ENCODE measurements around the gene MRI1.
A peak's percentile ranks its signal among the peaks of the same experiment; 100 is the strongest.

Gene MRI1

DNA sequence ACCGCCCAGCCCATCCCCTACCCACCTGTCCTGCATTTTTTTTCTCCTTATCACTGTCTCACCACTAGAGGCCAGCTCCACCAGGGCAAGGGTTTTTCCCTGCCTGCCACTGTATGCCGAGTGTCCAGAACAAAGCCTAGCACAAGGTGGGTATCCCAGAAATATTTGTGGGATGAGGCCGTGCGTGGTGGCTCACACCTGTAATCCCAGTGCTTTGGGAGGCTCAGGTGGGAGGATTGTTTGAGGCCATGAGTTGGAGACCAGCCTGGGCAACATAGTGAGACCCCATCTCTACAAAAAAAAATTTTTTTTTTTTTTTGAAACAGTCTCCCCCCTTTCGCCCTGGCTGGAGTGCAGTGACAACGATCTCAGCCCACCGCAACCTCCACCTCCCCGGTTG, 2.9 kb upstream of the MRI1 start:
- H3K4me1 ChIP-seq (ENCODE audit: control insufficient read depth, insufficient read depth, low read length): peaks cover 9% of the 10 kb centered on the region
- H3K9ac ChIP-seq (ENCODE audit: low read length): no peak overlapping the region
- no peaks in the 10 kb centered on the region for H3K9me3 ChIP-seq (ENCODE audit: control insufficient read depth, low read length)
- H3K4me3 ChIP-seq (ENCODE audit: low read length): no peak overlapping the region
- peaks cover 64% of the 10 kb centered on the region for H3K36me3 ChIP-seq (ENCODE audit: control insufficient read depth, insufficient read depth, low read length, severe bottlenecking)
- no peaks in the 10 kb centered on the region for H3K27me3 ChIP-seq (replicated peaks; ENCODE audit: control insufficient read depth, insufficient read depth, low read length)
- DNase-seq (ENCODE audit: low read depth): no peak

DNA sequence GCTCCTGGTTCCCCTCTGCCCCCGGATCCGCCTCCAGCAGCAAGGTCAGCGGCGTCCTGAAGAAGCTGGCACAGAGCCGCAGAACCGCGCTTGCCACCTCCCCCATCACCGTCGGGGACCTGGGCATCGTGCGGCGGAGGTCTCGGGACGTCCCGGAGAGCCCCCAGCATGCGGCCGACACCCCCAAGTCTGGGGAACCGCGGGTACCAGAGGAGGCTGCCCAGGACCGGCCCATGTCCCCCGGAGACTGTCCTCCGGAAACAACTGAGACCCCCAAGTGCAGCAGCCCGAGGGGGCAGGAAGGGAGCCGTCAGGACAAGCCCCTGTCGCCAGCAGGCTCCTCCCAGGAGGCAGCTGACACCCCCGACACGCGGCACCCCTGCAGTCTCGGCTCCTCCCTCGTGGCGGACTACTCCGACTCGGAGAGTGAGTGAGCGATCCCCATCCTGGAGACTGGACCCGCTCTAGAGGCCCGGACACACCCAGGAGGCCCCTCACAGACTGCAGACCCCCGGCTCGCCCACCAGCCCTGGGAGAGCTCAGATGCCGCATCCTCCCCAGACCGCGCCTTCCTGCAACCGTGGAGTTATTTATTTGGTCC, 1.6 kb upstream of the MRI1 start:
- no peak overlapping the region for H3K4me3 ChIP-seq (ENCODE audit: low read length)
- H3K27me3 ChIP-seq (replicated peaks; ENCODE audit: control insufficient read depth, insufficient read depth, low read length): no peaks in the 10 kb centered on the region
- peaks cover 9% of the 10 kb centered on the region for H3K4me1 ChIP-seq (ENCODE audit: control insufficient read depth, insufficient read depth, low read length)
- H3K9me3 ChIP-seq (ENCODE audit: control insufficient read depth, low read length): no peaks in the 10 kb centered on the region
- no peak overlapping the region for H3K9ac ChIP-seq (ENCODE audit: low read length)
- H3K36me3 ChIP-seq (ENCODE audit: control insufficient read depth, insufficient read depth, low read length, severe bottlenecking): peaks cover 52% of the 10 kb centered on the region
- DNase-seq (ENCODE audit: low read depth): no peak

DNA sequence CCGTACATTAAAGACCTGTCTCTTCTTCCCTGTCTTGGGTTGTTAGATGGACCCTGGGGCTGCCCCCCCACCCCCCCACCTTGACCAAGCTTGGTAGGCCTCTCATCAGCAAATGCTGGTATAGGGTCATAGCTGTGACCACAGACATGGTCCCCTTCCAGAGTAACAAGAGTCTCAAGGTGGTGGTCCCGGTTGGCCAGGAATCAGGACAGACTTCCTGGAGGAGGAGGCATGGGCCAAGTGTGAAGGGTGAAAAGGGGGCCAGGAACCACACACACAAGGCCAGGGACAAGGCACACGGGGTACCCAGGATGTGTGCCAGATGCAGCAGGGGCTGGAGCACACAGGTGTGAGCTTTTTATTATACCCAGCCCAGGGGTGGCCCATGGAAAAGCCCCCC, 1.1 kb upstream of the MRI1 start:
- Histone ChIP-seq H3K9me3 (ENCODE audit: control insufficient read depth, low read length) (no peaks in the 10 kb centered on the region), H3K36me3 (ENCODE audit: control insufficient read depth, insufficient read depth, low read length, severe bottlenecking) (peaks cover 50% of the 10 kb centered on the region), H3K4me1 (ENCODE audit: control insufficient read depth, insufficient read depth, low read length) (peaks cover 9% of the 10 kb centered on the region), H3K27me3 (replicated peaks; ENCODE audit: control insufficient read depth, insufficient read depth, low read length) (no peaks in the 10 kb centered on the region), H3K9ac (ENCODE audit: low read length) (no peak overlapping the region), H3K4me3 (ENCODE audit: low read length) (no peak overlapping the region)
- no peak for DNase-seq (ENCODE audit: low read depth)

DNA sequence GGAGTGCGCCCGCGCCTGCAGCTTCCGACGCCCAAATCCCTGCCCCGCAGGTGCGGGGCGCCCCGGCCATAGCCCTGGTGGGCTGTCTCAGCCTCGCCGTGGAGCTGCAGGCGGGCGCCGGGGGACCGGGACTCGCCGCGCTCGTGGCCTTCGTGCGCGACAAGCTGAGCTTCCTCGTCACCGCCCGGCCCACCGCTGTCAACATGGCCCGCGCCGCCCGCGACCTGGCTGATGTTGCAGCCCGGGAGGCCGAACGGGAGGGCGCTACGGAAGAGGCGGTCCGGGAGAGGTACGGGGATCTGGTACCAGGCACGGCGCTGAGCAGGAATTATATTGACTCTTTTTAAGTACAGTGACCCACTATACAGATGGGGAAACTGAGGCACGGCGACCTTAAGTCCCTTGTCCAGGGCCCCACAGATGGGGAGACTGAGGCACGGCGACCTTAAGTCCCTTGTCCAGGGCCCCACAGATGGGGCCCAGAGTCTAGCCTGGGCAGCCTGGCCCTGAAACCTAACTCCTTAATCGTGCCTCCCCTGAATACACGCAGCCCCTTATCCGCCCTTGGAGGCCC, 586 bp downstream of the MRI1 start:
- peaks cover 50% of the 10 kb centered on the region for H3K36me3 ChIP-seq (ENCODE audit: control insufficient read depth, insufficient read depth, low read length, severe bottlenecking)
- H3K9ac ChIP-seq (ENCODE audit: low read length): peak overlapping the region; percentile 90
- DNase-seq (ENCODE audit: low read depth): peak; percentile 56
- peak overlapping the region; percentile 91 for H3K4me3 ChIP-seq (ENCODE audit: low read length)
- H3K27me3 ChIP-seq (replicated peaks; ENCODE audit: control insufficient read depth, insufficient read depth, low read length): no peaks in the 10 kb centered on the region
- H3K9me3 ChIP-seq (ENCODE audit: control insufficient read depth, low read length): no peaks in the 10 kb centered on the region
- H3K4me1 ChIP-seq (ENCODE audit: control insufficient read depth, insufficient read depth, low read length): peaks cover 9% of the 10 kb centered on the region

DNA sequence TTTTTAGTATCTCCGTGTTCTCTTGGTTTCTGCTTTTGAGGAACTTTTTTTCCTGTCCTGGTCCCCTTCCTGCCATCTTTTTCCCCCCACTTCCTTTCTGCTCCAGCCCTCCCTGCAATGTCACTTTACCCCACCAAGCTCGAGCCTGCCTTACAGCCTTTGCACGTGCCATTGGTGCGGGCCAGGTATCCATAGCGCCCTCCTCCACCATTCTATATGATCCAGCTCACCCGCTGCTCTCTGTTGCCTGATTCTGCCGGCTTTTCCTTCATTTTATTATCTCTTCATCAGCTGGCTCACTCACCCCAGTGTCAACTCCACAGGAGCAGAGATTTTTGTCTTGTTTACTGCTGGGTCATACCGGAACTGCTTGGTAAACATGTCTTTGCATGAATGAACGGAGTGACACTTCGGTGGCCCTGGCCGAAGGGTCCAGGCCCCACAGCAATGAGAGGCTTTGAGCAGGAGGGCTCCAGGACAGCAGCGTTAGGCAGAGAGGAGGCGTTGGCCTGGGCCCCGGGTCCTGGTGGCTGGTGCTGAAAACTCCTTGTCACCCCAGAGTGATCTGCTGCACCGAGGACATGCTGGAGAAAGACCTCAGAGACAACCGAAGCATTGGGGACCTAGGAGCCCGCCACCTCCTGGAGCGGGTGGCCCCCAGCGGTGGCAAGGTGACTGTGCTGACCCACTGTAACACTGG, 1.2 kb downstream of the MRI1 start:
- H3K36me3 ChIP-seq (ENCODE audit: control insufficient read depth, insufficient read depth, low read length, severe bottlenecking): peaks cover 48% of the 10 kb centered on the region
- peak overlapping the region; percentile 90 for H3K9ac ChIP-seq (ENCODE audit: low read length)
- peaks cover 9% of the 10 kb centered on the region for H3K4me1 ChIP-seq (ENCODE audit: control insufficient read depth, insufficient read depth, low read length)
- no peaks in the 10 kb centered on the region for H3K9me3 ChIP-seq (ENCODE audit: control insufficient read depth, low read length)
- H3K27me3 ChIP-seq (replicated peaks; ENCODE audit: control insufficient read depth, insufficient read depth, low read length): no peaks in the 10 kb centered on the region
- peak overlapping the region; percentile 91 for H3K4me3 ChIP-seq (ENCODE audit: low read length)
- DNase-seq (ENCODE audit: low read depth): peak; percentile 14

DNA sequence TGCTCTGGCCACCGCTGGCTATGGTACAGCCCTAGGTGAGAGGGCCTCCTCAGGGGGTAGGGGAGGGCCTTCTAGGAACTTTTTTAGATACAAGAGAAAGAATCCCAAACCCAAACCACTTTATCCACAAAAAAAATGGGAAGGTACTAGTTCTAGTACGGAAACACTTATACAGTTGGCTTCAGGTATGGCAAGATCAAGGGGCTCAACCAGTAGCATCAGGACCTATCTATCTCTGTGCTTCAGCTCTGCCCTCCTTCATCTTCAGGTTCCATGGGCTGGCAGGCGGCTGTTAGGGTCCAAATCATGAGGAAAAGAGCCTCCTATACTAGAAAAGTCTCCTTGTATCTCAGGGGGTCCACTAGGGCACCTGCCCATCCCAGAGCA, 1.8 kb downstream of the MRI1 start:
- no peak for DNase-seq (ENCODE audit: low read depth)
- Histone ChIP-seq H3K9ac (ENCODE audit: low read length) (no peak overlapping the region), H3K36me3 (ENCODE audit: control insufficient read depth, insufficient read depth, low read length, severe bottlenecking) (peaks cover 45% of the 10 kb centered on the region), H3K27me3 (replicated peaks; ENCODE audit: control insufficient read depth, insufficient read depth, low read length) (no peaks in the 10 kb centered on the region), H3K4me1 (ENCODE audit: control insufficient read depth, insufficient read depth, low read length) (peaks cover 9% of the 10 kb centered on the region), H3K9me3 (ENCODE audit: control insufficient read depth, low read length) (no peaks in the 10 kb centered on the region), H3K4me3 (ENCODE audit: low read length) (peak overlapping the region; percentile 91)

DNA sequence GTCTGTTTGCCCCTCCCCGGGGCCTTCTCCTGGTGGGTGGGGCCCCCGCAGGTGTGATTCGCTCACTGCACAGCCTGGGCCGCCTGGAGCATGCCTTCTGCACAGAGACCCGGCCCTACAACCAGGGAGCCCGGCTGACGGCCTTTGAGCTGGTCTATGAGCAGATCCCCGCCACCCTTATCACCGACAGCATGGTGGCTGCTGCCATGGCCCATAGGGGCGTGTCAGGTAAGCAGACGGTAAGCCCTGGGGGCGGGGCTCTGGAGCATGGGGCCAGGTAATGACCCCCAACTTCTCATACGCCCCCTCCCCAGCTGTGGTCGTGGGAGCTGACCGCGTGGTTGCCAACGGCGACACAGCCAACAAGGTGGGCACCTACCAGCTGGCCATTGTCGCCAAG, 4.2 kb downstream of the MRI1 start:
- H3K27me3 ChIP-seq (replicated peaks; ENCODE audit: control insufficient read depth, insufficient read depth, low read length): no peaks in the 10 kb centered on the region
- H3K36me3 ChIP-seq (ENCODE audit: control insufficient read depth, insufficient read depth, low read length, severe bottlenecking): peaks cover 30% of the 10 kb centered on the region
- no peak for DNase-seq (ENCODE audit: low read depth)
- H3K4me1 ChIP-seq (ENCODE audit: control insufficient read depth, insufficient read depth, low read length): peaks cover 9% of the 10 kb centered on the region
- no peak overlapping the region for H3K9ac ChIP-seq (ENCODE audit: low read length)
- no peaks in the 10 kb centered on the region for H3K9me3 ChIP-seq (ENCODE audit: control insufficient read depth, low read length)
- H3K4me3 ChIP-seq (ENCODE audit: low read length): no peak overlapping the region

DNA sequence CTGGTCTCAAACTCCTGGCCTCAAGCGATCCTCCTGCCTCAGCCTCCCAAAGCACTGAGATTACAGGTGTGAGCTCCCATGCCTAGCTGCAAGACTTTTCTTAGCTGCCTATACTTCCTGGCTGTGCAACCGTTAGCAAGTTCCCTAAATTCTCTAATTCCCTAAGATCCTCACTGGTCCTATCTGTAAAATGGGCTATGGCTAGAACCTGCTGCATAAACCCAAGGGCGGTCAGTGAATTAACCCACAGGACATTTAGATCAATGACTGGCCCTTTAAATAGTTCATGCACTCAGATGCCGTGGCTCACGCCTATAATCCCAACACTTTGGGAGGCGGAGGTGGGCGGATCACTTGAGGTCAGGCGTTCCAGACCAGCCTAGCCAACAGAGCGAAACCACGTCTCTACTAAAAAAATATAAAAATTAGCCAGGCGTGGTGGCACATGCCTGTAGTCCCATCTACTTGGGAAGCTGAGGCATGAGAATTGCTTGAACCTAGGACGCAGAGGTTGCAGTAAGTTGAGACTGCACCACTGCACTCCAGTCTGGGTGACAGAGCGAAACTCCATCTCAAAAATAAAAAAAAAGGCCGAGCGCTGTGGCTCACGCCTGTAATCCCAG, 5.8 kb downstream of the MRI1 start:
- H3K27me3 ChIP-seq (replicated peaks; ENCODE audit: control insufficient read depth, insufficient read depth, low read length): no peaks in the 10 kb centered on the region
- no peak for DNase-seq (ENCODE audit: low read depth)
- no peaks in the 10 kb centered on the region for H3K9me3 ChIP-seq (ENCODE audit: control insufficient read depth, low read length)
- H3K9ac ChIP-seq (ENCODE audit: low read length): no peak overlapping the region
- H3K4me3 ChIP-seq (ENCODE audit: low read length): no peak overlapping the region
- H3K36me3 ChIP-seq (ENCODE audit: control insufficient read depth, insufficient read depth, low read length, severe bottlenecking): peaks cover 30% of the 10 kb centered on the region
- peaks cover 14% of the 10 kb centered on the region for H3K4me1 ChIP-seq (ENCODE audit: control insufficient read depth, insufficient read depth, low read length)

DNA sequence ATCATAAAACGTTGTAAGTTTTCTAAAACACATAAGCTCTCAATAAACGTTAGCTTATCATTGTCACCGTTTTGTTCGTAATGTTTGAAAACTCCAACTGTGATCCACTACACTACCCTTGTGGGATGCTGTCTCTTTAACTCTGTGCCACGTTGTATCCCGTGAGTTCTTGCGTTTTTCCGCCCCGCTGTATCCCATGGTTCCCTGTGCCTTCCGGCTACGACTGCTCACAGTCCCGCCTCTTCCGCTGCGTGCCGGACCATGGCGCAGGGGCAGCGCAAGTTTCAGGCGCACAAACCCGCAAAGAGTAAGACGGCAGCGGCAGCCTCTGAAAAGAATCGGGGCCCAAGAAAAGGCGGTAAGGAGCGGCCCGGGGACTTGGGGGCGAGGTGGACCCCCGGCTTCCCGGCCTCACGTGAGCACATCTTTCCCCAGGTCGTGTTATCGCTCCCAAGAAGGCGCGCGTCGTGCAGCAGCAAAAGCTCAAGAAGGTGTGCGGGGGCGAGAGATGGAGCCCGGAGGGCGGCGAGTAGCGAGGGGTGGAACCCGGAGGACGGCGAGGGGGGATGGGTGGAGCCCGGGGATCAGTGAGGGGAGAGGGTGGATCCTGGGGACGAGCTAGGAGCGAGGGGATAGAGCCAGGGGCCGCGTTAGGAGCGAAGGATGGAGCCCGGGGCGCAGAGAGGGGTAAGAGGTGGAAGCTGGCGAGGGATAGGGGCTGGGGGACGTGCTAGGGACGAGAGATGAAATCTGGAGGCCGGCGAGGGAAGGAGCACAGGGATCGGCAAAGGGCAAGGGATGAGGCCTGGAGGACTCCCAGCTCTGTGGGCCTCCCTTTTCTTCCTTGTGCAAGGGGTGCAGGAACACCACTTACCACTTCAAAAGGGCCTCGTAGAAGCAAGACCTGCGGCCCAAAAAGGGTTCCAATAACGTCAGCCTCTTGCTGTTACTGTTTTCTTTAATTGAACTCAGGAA, 10.2 kb downstream of the MRI1 start, which contains the start of gene C19orf53:
Gene C19orf53 (plus strand): TSS at position 240 of the 975 bp plus-strand sequence. CDS start 22 bp downstream, at position 262.
- H3K27me3 ChIP-seq (replicated peaks; ENCODE audit: control insufficient read depth, insufficient read depth, low read length): no peaks in the 10 kb centered on the region
- DNase-seq (ENCODE audit: low read depth): peak; percentile 98
- H3K9me3 ChIP-seq (ENCODE audit: control insufficient read depth, low read length): no peaks in the 10 kb centered on the region
- H3K4me1 ChIP-seq (ENCODE audit: control insufficient read depth, insufficient read depth, low read length): peaks cover 25% of the 10 kb centered on the region
- peak within 1 kb of the TSS; percentile 94 for H3K4me3 ChIP-seq (ENCODE audit: low read length)
- peaks cover 41% of the 10 kb centered on the region for H3K36me3 ChIP-seq (ENCODE audit: control insufficient read depth, insufficient read depth, low read length, severe bottlenecking)
- peak within 1 kb of the TSS; percentile 97 for H3K9ac ChIP-seq (ENCODE audit: low read length)

DNA sequence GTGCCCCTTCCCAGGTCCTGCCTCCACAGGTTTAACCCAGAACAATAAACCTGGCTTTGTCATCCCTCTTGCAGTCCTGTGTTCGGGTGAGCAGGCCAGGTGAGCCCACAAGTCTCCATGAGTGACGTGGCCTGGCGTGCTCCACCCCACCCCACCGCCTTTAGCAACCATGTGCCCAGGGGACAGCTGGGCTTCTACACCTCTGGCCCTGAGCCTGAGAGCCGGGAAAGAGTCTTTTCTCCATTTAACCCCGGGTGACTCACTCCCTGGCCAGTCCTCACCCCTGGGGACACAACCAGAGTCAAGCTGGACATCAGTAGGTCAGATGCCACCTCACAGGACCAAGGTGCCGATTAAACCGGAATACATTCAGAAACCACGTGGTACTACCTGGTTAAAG, 14.1 kb downstream of the MRI1 start:
- H3K9ac ChIP-seq (ENCODE audit: low read length): peak overlapping the region; percentile 8
- no peaks in the 10 kb centered on the region for H3K27me3 ChIP-seq (replicated peaks; ENCODE audit: control insufficient read depth, insufficient read depth, low read length)
- no peaks in the 10 kb centered on the region for H3K9me3 ChIP-seq (ENCODE audit: control insufficient read depth, low read length)
- no peak for DNase-seq (ENCODE audit: low read depth)
- H3K4me1 ChIP-seq (ENCODE audit: control insufficient read depth, insufficient read depth, low read length): peaks cover 39% of the 10 kb centered on the region
- H3K4me3 ChIP-seq (ENCODE audit: low read length): no peak overlapping the region
- peaks cover 26% of the 10 kb centered on the region for H3K36me3 ChIP-seq (ENCODE audit: control insufficient read depth, insufficient read depth, low read length, severe bottlenecking)
